HG03439 (cell line): ENCODE measurements around the gene CFAP97.
"Not testable (repeated sequence)": the region's sequence is repeated elsewhere in the genome, so short reads cannot be mapped to it uniquely, and the experiment has no call there.

ENCODE experiments used
- ATAC-seq: cut with Tn5 transposase; IDR thresholded peaks from one replicate; pipeline ENCODE4 v1.9.1; 2021; ENCODE audit warnings: mild to moderate bottlenecking, moderate library complexity; ENCODE audit not compliant: unreplicated experiment

Gene CFAP97

DNA sequence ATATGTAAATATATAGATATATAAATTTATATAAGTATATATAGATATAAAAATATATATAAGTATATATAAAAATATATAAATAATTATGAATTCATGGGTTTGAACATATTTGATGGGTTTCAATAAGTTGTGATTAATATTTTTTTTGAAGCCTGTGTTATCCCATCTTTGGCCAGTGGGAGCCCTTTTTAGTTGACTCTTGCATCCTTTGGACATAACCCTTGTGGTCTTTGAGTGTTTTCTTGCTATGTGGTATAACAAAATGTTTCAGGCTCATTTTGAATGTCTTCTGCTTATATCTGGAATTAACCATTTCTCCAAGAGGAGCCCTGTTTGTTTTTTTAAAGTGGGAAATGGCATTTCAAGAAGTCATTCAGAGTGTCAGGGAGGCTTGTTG lies 20.8 kb upstream of the CFAP97 start:
- ATAC-seq, result no peak

DNA sequence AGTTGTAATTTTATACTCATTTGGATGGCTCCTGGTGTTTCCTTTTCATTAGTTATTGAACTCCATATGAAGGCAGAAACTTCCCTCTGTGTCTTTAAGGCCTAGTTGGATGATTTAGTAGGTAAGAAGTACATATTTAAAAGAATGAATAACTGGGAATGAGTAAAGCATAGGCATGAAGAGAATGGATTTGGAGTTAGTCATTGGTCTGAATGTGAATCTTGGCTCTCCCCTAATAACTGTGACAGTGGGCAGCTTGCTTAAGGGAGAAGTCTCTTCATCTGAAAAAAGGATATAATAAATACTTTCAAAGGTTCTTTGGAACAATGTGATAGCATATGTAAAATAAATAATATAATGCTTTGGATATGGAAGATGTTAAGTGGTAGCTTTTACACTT lies 18.8 kb upstream of the CFAP97 start:
- ATAC-seq, result no peak

DNA sequence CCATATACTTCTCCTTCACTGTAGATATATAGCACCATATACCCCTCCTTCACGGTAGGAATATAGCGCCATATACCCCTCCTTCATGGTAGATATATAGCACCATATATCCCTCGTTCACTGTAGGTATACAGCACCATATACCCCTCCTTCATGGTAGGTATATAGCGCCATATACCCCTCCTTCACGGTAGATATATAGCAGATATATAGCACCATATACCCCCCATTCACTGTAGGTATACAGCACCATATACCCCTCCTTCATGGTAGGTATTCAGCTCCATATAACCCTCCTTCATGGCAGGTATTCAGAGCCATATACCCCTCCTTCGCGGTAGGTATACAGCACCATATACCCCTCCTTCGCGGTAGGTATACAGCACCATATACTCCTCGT lies 18.1 kb upstream of the CFAP97 start:
- no peak for ATAC-seq

DNA sequence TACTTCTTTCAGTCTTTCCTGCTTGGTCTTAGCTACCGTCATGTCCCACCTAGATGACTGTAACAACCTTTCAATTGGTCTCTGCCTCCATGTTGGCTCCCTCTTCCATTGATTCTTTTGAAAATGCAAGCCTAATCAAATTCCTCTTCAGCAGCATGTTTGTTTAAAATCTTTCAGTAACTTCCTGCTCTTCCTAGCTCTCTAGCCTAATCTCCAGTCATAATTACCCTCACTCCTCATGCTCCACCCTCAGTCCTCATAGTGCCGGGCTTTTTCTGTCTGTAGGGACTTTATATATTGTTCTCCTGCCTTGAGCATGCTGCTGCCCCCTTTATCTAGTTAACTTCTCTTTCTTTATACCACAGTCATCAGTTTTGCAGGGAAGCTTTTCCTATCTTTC lies 17.7 kb upstream of the CFAP97 start:
- ATAC-seq, result no peak

DNA sequence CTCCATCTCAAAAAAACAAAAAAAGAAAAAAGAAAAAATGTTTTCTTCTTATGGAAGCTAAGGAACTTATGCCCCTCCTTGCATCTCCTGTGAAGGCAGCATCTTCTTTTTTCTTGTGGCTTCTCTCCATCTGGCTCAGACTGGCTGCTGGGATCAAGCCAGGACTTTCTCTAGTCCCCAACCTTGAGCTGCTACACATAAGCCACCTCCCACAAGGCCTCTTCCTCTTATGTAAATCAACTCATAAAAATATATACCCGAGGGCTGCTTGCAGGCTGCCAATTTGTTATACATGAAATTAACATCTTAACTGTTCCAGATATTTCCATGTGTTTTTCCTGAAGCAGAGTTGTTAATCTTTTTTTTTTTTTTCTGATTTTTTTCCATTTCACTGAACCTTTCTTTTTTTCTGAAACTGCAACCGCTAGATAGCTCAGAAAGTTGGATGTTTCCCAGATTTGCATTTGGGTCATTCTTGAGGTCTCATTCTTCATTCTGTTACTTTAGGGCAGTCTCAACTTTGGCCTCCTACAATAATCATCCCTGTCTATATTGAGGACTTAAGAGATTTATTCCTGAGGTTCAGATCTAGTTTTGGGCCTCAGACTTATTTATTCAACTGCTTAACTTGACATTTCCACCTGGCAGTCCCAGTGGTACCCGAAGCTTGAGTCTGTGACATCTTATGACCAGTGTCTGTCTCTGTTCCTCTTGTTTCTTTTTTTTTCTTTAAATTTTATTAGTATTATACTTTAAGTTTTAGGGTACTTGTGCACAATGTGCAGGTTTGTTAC lies 15.9 kb upstream of the CFAP97 start:
- ATAC-seq, result peak; percentile 62

DNA sequence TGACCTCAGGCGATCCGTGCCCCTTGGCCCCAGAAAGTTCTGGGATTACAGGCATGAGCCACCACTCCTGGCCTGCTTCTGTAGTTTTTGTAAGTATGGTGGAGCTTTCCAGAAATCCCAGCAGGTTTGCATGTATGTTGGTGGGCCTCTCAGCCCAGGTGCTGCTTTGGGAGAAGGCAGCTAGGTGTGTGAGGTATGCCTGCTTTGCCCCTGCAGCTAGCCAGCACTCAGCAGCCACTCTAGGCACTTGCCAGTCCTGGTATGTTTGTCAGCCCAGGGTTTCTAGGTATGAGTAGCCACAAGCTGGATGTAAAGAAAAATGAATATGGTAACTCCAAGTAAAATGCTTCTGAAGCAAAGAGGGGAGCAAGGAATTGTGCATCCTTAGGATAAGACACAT lies 14.5 kb upstream of the CFAP97 start:
- ATAC-seq, result no peak

DNA sequence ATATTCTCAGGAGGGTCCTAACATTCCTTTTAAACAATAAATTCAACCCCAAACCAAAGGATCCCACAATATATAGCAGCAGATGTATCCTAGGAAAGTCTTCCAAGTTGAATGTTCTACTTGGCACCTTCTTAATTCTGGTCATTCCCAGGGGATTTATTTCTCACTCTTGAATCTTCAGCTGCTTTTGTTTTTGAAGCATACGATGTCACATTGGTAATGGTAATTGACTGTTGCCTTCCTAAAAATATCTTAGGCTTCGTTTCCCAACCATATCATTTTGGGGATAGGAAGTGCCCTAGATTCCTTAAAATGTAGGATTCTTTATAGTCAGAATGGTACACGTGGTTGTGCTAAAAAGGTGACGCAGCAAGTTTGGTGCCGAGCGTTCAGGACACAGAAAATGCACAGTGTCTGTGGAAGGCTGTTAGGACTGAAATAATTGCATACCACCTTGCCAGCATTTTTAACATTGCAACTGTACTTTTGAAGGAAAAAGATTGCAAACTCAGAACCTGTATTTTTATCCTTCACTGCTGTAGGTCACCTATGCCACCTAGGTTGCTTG lies 13.7 kb upstream of the CFAP97 start:
- no peak for ATAC-seq

DNA sequence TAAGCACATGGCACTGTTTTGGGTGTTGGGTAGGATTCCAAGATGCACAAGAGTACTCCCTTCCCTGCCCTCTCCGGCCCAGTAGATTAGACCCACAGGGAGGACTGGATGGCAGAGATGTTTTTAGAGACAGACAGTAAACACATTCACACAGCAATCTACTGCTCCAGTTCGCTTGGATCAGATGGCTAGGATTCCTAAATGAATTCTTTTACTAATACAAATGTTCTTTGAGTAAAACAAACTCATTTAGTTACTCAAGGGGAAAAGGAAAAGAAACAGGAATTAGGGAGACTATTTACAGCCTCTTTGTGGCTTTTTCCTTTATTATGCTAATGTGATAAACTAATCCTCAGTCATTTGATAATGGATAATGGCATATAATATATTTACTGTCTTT lies 11.5 kb upstream of the CFAP97 start:
- ATAC-seq, result no peak

DNA sequence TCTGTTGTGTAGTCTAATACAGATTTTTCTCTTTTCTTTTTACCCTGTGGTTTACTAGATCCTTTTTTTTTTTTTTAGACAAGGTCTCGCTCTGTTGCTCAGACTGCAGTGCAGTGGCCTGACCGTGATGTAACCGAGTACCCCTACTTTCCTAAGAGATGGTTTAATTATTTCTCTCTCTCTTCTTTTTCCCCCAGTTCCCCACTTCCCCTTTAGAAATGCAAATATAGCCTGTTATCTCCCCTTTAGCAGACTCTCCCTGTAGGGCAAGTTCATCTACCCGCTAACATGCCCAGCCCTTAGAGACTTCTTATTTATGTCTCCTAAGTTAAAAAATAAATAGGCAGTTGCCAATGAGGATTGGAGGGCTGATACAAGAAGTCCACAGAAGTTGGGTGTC lies 10.1 kb upstream of the CFAP97 start:
- ATAC-seq, result peak; percentile 15

DNA sequence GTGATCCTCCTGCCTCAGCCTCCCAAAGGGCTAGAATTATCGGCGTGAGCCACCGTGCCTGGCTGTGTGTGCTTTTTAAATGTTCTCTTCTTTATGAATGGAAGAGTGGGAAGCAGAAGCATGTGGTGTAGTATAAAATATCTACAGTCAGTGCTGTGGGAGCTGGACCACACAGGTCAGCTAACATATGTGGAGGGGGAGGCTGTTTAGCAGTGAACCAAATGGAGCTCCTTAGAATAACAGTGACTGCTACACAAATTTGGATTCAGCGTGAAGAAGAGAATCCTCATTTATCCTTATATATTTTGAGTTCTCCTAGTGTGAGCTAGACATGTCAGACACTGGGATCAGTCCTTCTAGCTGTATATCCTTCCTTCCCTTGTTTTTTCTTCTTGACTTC lies 8.8 kb upstream of the CFAP97 start:
- no peak for ATAC-seq

DNA sequence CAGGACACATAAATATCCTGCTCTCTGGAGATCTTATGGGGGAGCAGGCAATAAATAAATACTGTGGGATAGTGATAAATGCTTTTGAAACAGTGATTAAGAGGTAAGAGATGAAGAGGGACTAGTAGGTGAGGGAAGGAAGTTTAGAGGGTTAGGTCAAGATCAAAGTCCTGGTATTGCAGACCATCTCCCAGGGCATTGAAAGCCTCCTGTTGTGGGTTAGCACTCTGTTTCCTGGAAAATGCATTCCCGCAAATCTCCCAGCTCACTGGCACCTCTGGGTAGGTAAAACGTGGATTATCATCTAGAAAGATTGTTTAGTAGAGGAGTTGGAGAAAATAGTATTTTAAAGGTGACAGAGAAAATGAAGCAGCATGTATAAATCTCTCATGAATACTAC lies 7.8 kb upstream of the CFAP97 start:
- ATAC-seq, result no peak

DNA sequence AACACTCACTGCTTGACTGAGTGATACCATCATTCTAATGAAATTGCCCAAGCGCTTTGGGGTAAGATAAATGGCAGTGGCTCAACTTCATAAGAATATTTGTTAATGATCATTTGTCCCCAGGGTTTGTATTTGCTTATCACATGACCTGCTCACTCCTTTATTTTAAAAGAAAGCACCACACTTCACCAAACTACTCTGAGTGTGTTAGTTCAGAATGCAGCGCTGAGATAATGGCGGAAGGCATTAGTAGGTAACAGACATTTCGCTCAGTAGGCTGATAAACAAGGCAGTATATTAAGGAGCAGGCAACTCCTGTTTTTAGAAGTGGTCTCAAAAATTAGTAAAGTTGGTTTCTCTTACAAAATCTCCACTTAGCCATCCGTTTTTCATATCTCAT lies 7.2 kb upstream of the CFAP97 start:
- no peak for ATAC-seq

DNA sequence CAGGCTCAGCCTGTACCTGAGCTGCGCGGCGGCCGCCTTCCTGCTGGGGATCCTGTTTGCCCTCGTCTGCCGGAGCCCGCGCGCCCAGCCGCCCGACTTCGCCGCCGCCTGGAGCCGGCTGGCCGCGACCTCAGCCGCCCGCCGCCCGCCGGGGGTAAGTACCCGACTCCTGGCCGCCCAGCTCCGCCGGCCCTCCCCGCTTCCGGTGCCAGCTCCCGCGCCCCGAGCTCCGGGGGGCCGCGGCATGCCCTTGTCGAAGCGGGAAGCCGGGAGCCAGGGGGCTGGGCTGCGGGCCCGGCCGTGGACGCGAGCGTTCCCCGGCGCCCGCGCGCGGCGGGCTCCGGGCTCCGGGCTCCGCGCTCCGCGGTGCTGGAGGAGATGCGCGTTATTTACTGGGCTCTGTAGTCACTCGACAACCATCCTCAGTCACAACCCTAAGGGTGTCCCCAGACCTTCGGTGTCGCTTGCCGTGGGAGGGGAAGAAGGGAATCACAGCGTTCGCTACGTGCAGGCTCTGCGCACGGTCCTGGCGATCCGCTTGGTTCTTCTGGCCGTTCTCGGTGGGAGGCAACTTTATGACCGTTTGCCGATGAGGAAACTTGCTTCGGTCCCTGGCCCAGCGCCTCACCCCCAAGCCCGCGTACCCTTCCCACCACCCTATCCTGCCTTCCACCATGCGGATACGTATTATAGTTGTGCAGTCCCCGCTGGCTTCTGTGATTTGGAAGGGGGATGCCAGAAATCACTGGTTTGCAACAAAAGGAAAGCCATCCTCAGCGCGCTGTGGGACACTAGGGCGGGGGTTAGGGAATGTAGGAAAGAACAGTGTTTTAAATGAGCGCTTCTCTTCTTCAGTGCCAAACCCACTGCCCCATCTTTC lies 6.5 kb upstream of the CFAP97 start:
- ATAC-seq, result peak; percentile 20

DNA sequence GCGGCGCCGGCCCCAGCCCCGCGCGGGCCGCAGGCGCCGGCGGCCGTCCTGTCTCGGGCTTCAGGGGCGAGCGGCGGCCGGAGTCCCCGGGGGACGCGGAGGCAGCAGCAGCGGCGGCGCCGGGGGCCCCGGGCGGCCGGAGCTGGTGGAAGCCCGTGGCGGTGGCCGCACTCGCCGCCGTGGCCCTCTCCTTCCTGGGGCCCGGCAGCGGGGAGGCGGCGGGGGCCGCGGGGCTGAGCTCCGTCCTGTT lies 6.0 kb upstream of the CFAP97 start:
- peak; percentile 30 for ATAC-seq

DNA sequence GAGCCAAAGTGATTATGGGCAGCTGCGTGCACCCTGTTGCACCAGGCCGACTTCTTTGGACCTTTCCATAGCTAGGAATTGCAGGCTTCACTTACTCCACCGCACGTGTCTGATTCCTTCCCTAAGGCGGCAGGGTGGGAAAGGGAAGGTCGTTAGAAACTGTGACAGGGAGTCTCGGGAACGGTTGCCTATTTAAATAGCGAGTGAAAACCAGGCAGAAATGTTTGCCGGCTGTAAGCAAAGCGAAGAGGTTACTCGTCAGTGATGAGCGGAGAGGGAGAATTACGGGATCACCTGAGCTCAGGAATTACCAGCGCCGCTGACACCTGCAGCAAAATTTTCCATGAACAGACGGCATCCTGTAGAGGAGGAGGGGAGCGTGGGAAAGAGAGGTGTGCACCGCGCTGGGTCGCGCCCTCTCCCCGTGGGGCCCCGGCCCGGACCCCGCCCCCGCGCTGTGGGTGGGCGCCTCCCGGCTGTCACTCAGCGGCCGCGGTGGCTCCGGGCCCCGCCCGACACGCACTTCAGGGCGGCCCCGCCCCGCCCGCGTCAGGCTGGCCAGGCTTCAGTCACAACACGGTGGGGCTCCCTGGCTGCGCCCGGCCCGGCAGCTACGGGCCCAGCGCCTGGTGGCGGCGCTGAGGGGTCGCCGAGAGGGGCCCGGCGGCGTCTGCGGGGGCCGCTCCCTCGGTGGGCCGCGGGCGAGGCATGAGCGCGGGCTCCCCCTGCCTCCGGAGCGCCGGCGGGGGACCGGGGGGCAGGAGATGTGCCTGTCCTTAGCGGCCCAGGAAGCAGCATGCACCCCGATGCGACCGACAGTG lies 5.4 kb upstream of the CFAP97 start, which contains the start of gene SNX25:
Gene SNX25 (plus strand): TSS at position 568 of the 821 bp plus-strand sequence. CDS start 229 bp downstream, at position 797.
- ATAC-seq, result peak; percentile 71

DNA sequence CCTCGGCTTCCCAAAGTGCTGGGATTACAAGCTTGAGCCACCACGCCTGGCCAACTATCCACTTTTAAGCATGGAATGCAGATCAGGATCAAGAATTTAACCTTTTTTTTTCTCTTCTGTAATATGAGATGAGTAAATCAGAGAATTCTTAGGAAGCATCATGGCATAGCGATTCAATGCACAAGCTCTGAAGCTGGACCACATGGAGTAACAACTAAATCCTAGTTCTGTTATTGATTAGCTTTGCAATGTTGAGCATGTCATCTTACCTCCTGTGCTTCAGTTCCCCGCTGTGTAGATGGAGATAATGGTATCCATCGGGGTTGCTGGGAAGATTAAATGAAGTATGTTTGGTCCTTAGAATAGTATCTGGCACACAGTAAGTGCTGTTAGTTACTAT lies 3.7 kb upstream of the CFAP97 start:
- ATAC-seq, result no peak

DNA sequence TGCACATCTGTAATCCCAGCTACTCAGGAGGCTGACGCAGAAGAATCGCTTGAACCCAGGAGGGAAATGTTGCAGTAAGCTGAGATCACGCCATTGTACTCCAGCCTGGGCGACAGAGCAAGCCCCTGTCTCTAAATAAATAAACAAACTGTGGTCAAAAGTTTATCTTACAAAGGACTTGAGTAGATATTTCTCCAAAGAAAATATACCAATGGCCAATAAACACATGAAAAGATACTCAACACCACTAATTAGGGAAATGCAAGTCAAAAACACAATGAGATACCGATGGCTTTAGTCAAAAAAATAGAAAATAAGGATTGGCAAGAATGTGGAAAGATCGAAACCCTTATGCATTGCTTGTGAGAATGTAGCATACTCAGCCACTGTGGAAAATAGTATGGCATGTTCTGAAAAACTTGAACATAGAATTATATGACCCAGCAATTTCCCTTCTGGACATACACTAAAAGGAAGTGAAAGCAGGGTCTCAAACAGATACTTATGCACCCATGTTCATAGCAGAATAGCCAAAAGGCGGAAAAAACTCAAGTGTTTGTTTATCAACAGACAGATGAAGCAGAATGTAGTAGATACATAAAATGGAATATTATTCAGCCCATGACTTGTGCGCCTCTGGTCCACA lies 2.0 kb upstream of the CFAP97 start:
- ATAC-seq, result no peak

DNA sequence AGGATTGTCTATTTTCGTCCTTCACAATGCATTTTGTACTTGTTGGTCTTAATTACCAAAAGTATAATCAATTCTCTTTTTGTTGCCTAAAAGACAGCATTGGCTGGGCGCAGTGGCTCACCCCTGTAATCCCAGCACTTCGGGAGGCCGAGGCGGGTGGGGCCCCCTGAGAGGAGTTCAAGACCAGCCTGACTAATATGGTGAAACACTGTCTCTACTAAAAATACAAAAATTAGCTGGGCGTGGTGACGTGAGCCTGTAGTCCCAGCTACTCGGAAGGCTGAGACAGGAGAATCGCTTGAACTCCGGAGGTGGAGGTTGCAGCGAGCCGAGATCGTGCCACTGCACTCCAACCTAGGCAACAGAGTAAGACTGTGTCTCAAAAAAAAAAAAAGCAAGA lies 1.3 kb upstream of the CFAP97 start:
- ATAC-seq, result not testable (repeated sequence)

DNA sequence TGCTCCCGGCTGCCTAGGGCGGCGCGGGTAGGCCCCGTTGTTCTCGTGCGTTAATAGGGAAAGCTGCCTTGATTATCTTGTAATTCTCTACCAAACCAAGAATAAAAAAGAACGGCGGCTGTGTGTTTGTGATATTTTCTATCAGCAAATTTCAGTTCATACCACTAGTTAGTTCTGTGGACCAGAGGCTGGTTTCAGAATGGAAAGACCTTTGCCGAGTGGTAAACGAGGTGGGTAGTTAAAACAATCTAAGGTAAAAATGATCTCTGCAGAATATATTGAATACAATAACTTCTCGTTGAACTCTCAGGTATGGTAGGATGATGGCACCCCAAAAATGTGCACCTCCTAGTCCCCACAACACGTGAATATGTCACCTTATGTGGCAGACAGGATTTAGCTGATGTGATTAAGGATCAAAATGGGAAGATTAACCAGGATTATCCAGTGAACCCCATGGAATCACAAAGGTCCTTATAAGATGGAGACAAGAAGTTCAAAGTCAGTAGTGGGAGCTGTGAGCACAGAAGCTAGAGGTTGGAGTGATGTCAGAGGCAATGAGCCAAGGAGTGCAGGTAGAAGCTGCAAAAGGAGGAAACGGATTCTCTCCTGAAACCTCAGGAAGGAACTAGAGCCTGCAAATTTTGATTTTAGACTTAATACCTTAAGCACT lies 574 bp upstream of the CFAP97 start:
- ATAC-seq, result no peak

DNA sequence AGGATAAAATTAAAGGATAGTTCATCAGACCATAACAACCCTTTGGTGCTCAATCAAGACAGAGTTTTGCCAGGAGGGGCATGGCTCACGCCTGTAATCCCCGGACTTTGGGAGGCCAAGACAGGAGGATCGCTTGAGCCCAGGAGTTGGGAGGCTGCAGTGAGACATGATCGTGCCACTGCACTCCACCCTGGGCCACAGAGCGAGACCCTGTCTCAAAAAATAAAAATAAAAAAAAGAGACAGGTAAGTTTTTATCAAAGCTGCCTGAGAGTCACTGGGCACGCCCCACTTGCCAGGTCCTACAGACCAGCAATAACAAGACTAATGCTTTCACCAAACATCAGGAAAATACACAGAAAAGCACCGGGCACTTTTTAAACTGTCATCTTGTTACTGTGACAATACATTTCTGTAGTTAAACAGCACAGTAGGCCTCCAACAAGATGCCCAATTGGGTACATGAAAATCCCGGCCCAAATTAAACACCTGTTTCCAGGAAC lies 765 bp downstream of the CFAP97 start:
- peak; percentile 1 for ATAC-seq
